PC-3 (cell line): ENCODE data around the gene NFU1. TPM values are rescaled to one million over a fixed set of nuclear protein-coding genes. Genes with fewer than 3 reads are reported as not detected.

Source experiments
- ATAC-seq: fragments of 200-7000 bp; cut with Tn5 transposase; 2 replicates; pipeline ENCODE4 v1.9.1; 2020; ENCODE audit warnings: mild to moderate bottlenecking, moderate library complexity
- BruUV-seq: library from RNA; stranded (reverse); fragments of 400-500 nt; replicated peaks from 2 replicates; lab custom pipeline; 2021; lab: Mats Ljungman, UMichigan
- CTCF ChIA-PET: fragments of 300-600 bp; sonication (Branson Sonifier 250); formaldehyde crosslinking; loops from one replicate; lab custom pipeline; 2022; ENCODE audit warnings: antibody characterized with exemption; lab: Charles Lee
- POLR2A ChIA-PET: fragments of 300-600 bp; sonication (Branson Sonifier 250); formaldehyde crosslinking; loops from one replicate; lab custom pipeline; 2022; ENCODE audit warnings: antibody characterized with exemption; ENCODE audit not compliant: unreplicated experiment; lab: Charles Lee
- DNase-seq: peaks from one replicate; pipeline ENCODE4 v3.0.0-alpha.2; 2015
- H2AFZ ChIP-seq: fragments of 300-600 bp; sonication (generic); 2 replicates; pipeline ENCODE4 v1.6.0; 2016; ENCODE audit warnings: antibody characterized with exemption, low read length
- H3F3A ChIP-seq: fragments of 300-600 bp; sonication (generic); one replicate; pipeline ENCODE4 v1.6.0; 2017; ENCODE audit warnings: antibody characterized with exemption, low read length, control low read depth, mild to moderate bottlenecking; ENCODE audit not compliant: unreplicated experiment
- H3K27ac ChIP-seq: fragments of 300-600 bp; sonication (generic); 2 replicates; pipeline ENCODE4 v1.5.1; 2016; ENCODE audit warnings: mild to moderate bottlenecking, low read length
- H3K27me3 ChIP-seq: fragments of 300-600 bp; sonication (generic); 2 replicates; pipeline ENCODE4 v1.6.1; 2016; ENCODE audit warnings: low read length, mixed read lengths
- H3K36me3 ChIP-seq: fragments of 300-600 bp; sonication (generic); 2 replicates; pipeline ENCODE4 v1.6.1; 2016; ENCODE audit warnings: low read depth, mixed run types, low read length, mixed read lengths
- H3K4me1 ChIP-seq: fragments of 300-600 bp; sonication (generic); 2 replicates; pipeline ENCODE4 v1.5.1; 2016; ENCODE audit warnings: low read length; ENCODE audit not compliant: insufficient read depth
- H3K4me2 ChIP-seq: fragments of 300-600 bp; sonication (generic); 2 replicates; pipeline ENCODE4 v1.6.0; 2016; ENCODE audit warnings: low read length
- H3K4me3 ChIP-seq: fragments of 300-600 bp; sonication (generic); 2 replicates; pipeline ENCODE4 v1.5.1; 2016; ENCODE audit warnings: mild to moderate bottlenecking, low read length, mixed read lengths
- H3K79me2 ChIP-seq: fragments of 300-600 bp; sonication (generic); 2 replicates; pipeline ENCODE4 v1.6.1; 2017; ENCODE audit warnings: low read length, mixed read lengths
- H3K9ac ChIP-seq: fragments of 300-600 bp; sonication (generic); 2 replicates; pipeline ENCODE4 v1.6.0; 2016; ENCODE audit warnings: mild to moderate bottlenecking, low read length
- H3K9me2 ChIP-seq: fragments of 300-600 bp; sonication (generic); replicated peaks from 2 replicates; pipeline ENCODE4 v1.6.1; 2016; ENCODE audit warnings: mixed run types, low read length, mixed read lengths
- H3K9me3 ChIP-seq: fragments of 300-600 bp; sonication (generic); 2 replicates; pipeline ENCODE4 v1.6.1; 2016; ENCODE audit warnings: low read length, mixed read lengths
- H4K20me1 ChIP-seq: fragments of 300-600 bp; sonication (generic); 2 replicates; pipeline ENCODE4 v1.6.1; 2016; ENCODE audit warnings: low read length, mixed read lengths
- EZH2 ChIP-seq: fragments of 300-600 bp; sonication (generic); IDR thresholded peaks from one replicate; pipeline ENCODE4 v1.6.1; 2017; ENCODE audit warnings: antibody characterized with exemption, mild to moderate bottlenecking, low read length; ENCODE audit not compliant: unreplicated experiment
- EZH2phosphoT487 ChIP-seq: fragments of 300-600 bp; sonication (generic); IDR thresholded peaks from 2 replicates; pipeline ENCODE4 v1.6.1; 2018; ENCODE audit warnings: mild to moderate bottlenecking, antibody characterized with exemption, low read length, borderline replicate concordance
- intact Hi-C: fragments of 100-400 bp; cut with micrococcal nuclease; formaldehyde crosslinking; loops from 2 replicates; pipeline ENCODE4 v1.9.0; 2023
- total RNA-seq: library from RNA; depleted of rRNA; stranded (reverse); fragments of >200 nt; gene quantifications from 2 replicates; pipeline ENCODE4 v1.2.3, GENCODE V29; 2014
- TF ChIP-seq, protein P1 (sequence below): fragments of 300-600 bp; sonication (generic); conservative IDR thresholded peaks from 2 replicates; pipeline ENCODE4 v1.5.1; 2017; ENCODE audit warnings: antibody characterized with exemption, low read depth, mild to moderate bottlenecking, low read length

NFU1 gene
- total RNA-seq, 1 experiment from 2014 or later, result 45.6 TPM

- no peak overlapping the region for H2AFZ ChIP-seq
- no peaks in the 10 kb centered on the region for H3K36me3 ChIP-seq
- no peaks in the 10 kb centered on the region for H3K9me2 ChIP-seq
- ChIA-PET POLR2A (no interaction called here), CTCF (no interaction called here)
- DNase-seq (no peak), ATAC-seq (no peak)
- no peaks in the 10 kb centered on the region for H3K9me3 ChIP-seq
- TF ChIP-seq EZH2phosphoT487 (no peak), EZH2 (no peak)
- TF ChIP-seq, protein P1, sequence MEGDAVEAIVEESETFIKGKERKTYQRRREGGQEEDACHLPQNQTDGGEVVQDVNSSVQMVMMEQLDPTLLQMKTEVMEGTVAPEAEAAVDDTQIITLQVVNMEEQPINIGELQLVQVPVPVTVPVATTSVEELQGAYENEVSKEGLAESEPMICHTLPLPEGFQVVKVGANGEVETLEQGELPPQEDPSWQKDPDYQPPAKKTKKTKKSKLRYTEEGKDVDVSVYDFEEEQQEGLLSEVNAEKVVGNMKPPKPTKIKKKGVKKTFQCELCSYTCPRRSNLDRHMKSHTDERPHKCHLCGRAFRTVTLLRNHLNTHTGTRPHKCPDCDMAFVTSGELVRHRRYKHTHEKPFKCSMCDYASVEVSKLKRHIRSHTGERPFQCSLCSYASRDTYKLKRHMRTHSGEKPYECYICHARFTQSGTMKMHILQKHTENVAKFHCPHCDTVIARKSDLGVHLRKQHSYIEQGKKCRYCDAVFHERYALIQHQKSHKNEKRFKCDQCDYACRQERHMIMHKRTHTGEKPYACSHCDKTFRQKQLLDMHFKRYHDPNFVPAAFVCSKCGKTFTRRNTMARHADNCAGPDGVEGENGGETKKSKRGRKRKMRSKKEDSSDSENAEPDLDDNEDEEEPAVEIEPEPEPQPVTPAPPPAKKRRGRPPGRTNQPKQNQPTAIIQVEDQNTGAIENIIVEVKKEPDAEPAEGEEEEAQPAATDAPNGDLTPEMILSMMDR, result no peak
- H3K9ac ChIP-seq, result no peak overlapping the region
- H3K79me2 ChIP-seq, result no peaks in the 10 kb centered on the region
- no peak overlapping the region for H3K4me2 ChIP-seq
- no peaks in the 10 kb centered on the region for H3K27me3 ChIP-seq
- H4K20me1 ChIP-seq, result no peaks in the 10 kb centered on the region
- no peaks in the 10 kb centered on the region for H3F3A ChIP-seq
- no peak overlapping the region for H3K4me3 ChIP-seq
- no TSS peak for BruUV-seq
- no peak overlapping the region for H3K27ac ChIP-seq
- H3K4me1 ChIP-seq, result no peaks in the 10 kb centered on the region
- intact Hi-C loops, result no loop called here
Measured at GRCh38 chr2:69456950-69457445, 19.8 kb upstream of the NFU1 start.

- H4K20me1 ChIP-seq, result no peaks in the 10 kb centered on the region
- no peak overlapping the region for H3K4me3 ChIP-seq
- H3K4me2 ChIP-seq, result no peak overlapping the region
- DNase-seq, result no peak
- H3F3A ChIP-seq, result no peaks in the 10 kb centered on the region
- ATAC-seq, result no peak
- no peaks in the 10 kb centered on the region for H3K27me3 ChIP-seq
- no peak overlapping the region for H3K9ac ChIP-seq
- POLR2A ChIA-PET, result no interaction called here
- H3K9me3 ChIP-seq, result no peaks in the 10 kb centered on the region
- H3K79me2 ChIP-seq, result no peaks in the 10 kb centered on the region
- H3K36me3 ChIP-seq, result no peaks in the 10 kb centered on the region
- CTCF ChIA-PET, result no interaction called here
- H3K27ac ChIP-seq, result no peak overlapping the region
- no TSS peak for BruUV-seq
- no peaks in the 10 kb centered on the region for H3K4me1 ChIP-seq
- intact Hi-C loops, result no loop called here
- TF ChIP-seq EZH2 (no peak), EZH2phosphoT487 (no peak)
- TF ChIP-seq, protein P1, result no peak
- H2AFZ ChIP-seq, result no peak overlapping the region
- H3K9me2 ChIP-seq, result no peaks in the 10 kb centered on the region
Measured at GRCh38 chr2:69456154-69456553, 18.9 kb upstream of the NFU1 start.

- ATAC-seq (no peak), DNase-seq (no peak)
- no peak overlapping the region for H3K4me2 ChIP-seq
- no peaks in the 10 kb centered on the region for H3F3A ChIP-seq
- ChIA-PET POLR2A (no interaction called here), CTCF (no interaction called here)
- H3K9ac ChIP-seq, result no peak overlapping the region
- no peaks in the 10 kb centered on the region for H4K20me1 ChIP-seq
- no peaks in the 10 kb centered on the region for H3K36me3 ChIP-seq
- H2AFZ ChIP-seq, result no peak overlapping the region
- H3K9me3 ChIP-seq, result no peaks in the 10 kb centered on the region
- no TSS peak for BruUV-seq
- no peaks in the 10 kb centered on the region for H3K79me2 ChIP-seq
- H3K9me2 ChIP-seq, result no peaks in the 10 kb centered on the region
- no peak overlapping the region for H3K4me3 ChIP-seq
- intact Hi-C loops, result no loop called here
- no peaks in the 10 kb centered on the region for H3K4me1 ChIP-seq
- no peaks in the 10 kb centered on the region for H3K27me3 ChIP-seq
- TF ChIP-seq EZH2 (no peak), EZH2phosphoT487 (no peak)
- TF ChIP-seq, protein P1, result no peak
- H3K27ac ChIP-seq, result no peak overlapping the region
Measured at GRCh38 chr2:69454976-69455375, 17.7 kb upstream of the NFU1 start.
